HG03460 (cell line): Measurements from ENCODE around the gene OTUB2.
A peak's percentile ranks its signal among the peaks of the same experiment; 100 is the strongest.

Experiments used
- ATAC-seq: cut with Tn5 transposase; IDR thresholded peaks from one replicate; pipeline ENCODE4 v1.9.1; 2021; ENCODE audit not compliant: unreplicated experiment

The OTUB2 gene

GRCh38 chr14:93996130-93996695 lies 29.9 kb upstream of the OTUB2 start:
- ATAC-seq = no peak

DNA sequence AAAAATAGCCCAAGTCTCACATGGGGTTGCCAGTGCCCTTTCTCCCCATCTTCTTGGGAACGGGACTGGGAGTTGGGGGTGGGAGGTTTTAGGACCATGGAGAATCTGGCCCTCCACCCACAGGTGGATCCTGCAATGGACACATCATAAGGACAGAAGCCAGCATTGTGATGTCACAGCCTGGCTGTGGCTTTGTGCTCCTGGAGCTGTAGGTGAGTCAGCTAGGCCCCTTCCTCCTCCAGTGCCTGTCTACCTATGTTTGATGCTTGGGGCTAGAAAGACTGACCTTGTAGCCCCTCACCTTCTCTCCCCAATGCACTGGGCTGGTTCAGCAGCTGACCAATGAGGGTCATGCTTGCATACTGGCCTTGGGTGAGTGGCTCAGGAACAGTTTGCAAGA lies 29.1 kb upstream of the OTUB2 start, which contains the start of gene CCDC197:
TSS of gene CCDC197 (plus strand) at position 220 of the 400 bp plus-strand sequence. CDS start 831 bp downstream, outside the sequence.
- ATAC-seq = no peak

DNA sequence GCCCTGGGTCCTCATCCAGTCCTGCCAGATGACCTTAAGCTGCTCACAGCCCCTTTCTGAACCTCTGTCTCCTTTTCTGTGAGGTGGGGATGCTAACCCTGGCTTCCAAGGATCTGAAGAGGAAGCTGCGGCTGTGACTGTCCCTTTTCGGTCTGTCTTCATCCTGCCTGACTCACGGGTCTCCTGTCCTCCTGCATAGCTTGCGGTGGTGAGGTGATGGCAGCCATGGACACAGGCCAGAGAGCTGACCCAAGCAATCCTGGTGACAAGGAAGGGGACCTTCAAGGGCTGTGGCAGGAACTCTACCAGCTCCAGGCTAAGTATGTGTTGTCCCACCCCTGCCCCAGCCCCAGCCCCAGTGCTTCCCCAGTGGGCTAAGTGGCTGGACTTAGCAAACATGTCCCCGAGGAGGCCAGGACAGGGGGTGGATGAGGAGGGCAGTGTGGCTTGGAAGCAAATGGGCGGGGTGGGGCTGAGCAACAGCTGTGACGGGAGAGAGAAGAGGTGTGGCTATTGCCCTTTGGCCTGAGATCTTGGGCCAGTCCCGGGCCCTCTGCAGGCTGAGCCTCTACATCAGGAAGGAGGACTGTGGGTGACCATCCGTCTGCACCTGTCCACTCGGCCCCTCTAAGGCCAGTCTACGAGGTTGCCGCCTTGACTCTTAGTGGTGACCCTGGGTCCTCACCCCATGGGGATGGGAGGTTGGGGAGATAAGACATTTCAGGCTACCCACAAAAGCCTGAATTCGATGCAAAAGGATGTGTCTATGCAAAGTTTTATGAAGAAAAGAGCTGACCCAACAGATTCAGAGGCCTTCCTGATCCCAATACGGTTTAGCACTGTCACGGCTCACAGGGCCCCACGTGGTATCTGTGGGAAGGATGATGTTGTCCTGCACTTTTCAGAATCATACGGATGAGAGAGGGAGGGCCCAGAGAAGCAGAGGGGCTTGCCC lies 27.9 kb upstream of the OTUB2 start:
- ATAC-seq = no peak

GRCh38 chr14:93998871-93999403 lies 27.2 kb upstream of the OTUB2 start:
- ATAC-seq = no peak

DNA sequence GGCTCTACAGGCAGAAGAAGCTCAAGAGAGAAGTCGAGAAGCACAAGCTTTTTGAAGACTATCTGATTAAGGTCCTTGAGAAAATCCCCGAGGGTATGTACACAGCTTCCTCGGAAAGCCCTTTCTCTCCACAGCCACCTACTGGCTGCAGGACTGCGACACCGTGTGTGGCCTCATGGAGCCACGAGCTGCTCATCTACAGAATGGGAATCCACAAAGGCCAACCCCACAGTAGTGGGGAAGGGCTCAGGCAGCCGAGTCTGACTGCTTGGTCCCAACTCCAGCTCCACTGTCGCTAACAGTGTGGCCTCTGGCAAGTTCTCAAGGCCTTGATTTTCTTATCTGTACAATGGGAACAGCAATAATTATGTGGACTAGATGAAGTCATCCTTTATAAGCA lies 26.6 kb upstream of the OTUB2 start:
- ATAC-seq = no peak

GRCh38 chr14:94000267-94000666 lies 25.9 kb upstream of the OTUB2 start:
- no peak for ATAC-seq

- no peak for ATAC-seq
Measured at GRCh38 chr14:94001016-94001415, 25.1 kb upstream of the OTUB2 start.

GRCh38 chr14:94001501-94002396 lies 24.4 kb upstream of the OTUB2 start:
- no peak for ATAC-seq

DNA sequence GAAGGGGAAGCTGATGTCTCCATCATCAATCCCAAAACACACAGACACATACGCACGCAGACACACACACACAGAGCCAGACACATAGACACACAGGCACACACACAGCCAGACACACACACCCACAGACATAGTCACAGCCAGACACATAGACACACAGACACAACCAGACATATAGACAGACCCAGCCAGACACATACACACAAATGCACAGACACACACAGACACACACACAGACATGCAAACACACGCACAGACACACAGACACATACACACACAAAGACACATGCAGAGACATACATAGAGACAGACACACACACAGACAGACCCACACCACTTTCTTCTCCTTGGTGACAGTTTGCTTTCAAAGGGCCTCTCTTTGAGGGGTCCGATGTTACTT lies 22.7 kb upstream of the OTUB2 start:
- no peak for ATAC-seq

DNA sequence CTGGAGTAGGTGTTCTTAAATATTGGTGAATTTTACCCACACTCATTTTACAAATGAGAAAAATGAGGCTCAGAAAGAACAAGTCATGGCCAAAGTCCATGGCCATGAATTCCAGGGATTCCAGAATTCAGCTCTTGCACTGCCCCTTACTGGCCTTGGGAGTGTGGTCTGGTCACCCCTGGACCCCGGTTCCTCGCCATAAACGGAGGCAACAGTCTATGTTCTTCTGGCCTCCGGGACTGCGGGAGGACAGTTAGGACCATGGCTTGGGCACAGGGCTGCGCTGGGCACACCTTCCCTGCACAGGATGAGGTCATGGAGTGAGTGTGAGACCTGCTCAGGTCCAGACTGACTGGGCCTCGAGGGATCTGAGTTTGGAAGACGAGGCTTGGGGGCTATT lies 22.1 kb upstream of the OTUB2 start:
- ATAC-seq = no peak

GRCh38 chr14:94005324-94006073 lies 20.6 kb upstream of the OTUB2 start:
- no peak for ATAC-seq

DNA sequence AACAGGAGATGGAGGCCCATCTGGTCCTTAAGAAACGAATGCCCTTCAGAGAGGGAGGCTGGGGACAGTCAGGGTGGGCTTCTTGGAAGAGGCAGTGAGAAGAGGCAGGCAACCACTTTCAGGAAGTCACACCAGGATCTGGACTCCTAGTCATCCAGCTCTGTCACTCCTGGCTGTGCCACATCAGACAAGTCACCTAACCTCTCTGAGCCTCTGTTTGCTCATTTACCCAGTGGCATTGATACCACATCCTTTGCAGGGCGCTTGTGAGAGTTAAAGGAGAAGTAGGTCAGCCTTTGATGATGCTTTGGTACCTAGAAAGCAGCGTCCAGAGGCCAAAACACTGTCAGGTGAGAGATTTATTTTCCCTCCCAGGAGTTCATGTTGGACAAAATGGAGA lies 17.9 kb upstream of the OTUB2 start:
- ATAC-seq = no peak

DNA sequence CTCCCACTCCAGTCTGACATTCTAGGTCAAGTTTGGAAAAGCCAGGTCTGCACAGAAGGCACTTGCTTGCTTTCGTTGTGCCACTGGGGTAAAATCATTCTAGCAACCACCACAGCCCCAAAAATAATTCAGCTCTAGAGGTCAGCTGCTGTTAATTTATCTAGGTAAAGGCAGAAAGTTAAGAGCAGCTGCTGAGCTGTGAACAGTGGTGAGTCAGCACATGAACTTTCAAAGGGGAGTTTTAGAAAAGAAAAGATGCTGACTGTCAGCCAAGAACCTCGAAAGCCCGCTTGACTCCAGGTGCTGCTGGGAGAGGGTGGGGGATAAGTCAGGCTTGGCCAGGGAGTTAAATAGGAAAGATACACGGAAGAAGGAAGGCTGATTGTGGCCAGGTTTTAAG lies 16.4 kb upstream of the OTUB2 start:
- peak; percentile 55 for ATAC-seq

- no peak for ATAC-seq
Measured at GRCh38 chr14:94010625-94011024, 15.5 kb upstream of the OTUB2 start.

DNA sequence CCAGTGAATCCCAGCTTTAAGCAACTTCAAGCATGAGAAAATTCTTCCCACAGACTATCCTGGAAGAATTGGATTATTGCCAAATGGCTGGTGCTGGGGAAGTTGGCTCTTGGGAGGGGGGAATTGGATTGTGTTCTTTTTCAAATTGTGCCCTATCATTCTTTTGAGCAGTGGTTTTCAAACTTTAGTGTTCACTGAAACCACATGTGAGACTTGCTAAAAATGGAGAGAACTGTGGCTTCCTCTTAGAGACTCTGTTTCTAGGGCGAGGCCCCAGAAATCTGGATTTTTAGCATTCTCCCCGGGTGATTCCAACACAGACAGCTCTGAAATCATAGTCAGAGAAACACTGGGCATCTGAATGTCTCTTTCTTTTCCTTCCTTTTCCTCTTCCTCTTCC lies 14.3 kb upstream of the OTUB2 start:
- ATAC-seq = no peak

- ATAC-seq = no peak
Measured at GRCh38 chr14:94014382-94014781, 11.8 kb upstream of the OTUB2 start.

GRCh38 chr14:94015223-94015622 lies 10.9 kb upstream of the OTUB2 start:
- no peak for ATAC-seq

- ATAC-seq = no peak
Measured at GRCh38 chr14:94016446-94016976, 9.6 kb upstream of the OTUB2 start.

GRCh38 chr14:94018308-94018707 lies 7.8 kb upstream of the OTUB2 start:
- no peak for ATAC-seq

GRCh38 chr14:94019329-94019728 lies 6.8 kb upstream of the OTUB2 start:
- no peak for ATAC-seq
